HPDE6-E6E7 (cell line): ENCODE data around the gene HILPDA.
"Not testable (repeated sequence)": the region's sequence is repeated elsewhere in the genome, so short reads cannot be mapped to it uniquely, and the experiment has no call there.

Source experiments
- DNase-seq: peaks from one replicate; pipeline ENCODE4 v3.0.0; 2011; ENCODE audit warnings: missing footprints; ENCODE audit errors: extremely low spot score

HILPDA gene

DNA sequence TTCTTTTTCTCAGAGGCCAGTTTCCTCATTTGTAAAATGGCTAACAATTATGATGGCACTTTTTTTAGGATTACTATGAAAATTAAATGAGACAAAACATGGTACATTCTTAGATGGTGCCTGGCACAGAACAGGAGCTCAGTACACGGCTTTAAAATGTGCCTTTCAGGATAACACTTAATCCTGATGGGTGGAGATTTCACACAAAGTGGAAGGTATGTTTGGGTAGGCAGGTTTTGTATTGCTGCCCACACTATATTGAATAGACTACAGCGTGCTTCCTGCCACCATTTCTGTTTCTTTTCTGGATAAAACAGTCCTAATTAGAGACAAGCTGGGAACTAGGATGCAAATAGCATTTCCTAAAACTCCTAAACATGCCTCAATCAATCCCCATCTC is 23.9 kb upstream of the HILPDA start:
- no peak for DNase-seq

DNA sequence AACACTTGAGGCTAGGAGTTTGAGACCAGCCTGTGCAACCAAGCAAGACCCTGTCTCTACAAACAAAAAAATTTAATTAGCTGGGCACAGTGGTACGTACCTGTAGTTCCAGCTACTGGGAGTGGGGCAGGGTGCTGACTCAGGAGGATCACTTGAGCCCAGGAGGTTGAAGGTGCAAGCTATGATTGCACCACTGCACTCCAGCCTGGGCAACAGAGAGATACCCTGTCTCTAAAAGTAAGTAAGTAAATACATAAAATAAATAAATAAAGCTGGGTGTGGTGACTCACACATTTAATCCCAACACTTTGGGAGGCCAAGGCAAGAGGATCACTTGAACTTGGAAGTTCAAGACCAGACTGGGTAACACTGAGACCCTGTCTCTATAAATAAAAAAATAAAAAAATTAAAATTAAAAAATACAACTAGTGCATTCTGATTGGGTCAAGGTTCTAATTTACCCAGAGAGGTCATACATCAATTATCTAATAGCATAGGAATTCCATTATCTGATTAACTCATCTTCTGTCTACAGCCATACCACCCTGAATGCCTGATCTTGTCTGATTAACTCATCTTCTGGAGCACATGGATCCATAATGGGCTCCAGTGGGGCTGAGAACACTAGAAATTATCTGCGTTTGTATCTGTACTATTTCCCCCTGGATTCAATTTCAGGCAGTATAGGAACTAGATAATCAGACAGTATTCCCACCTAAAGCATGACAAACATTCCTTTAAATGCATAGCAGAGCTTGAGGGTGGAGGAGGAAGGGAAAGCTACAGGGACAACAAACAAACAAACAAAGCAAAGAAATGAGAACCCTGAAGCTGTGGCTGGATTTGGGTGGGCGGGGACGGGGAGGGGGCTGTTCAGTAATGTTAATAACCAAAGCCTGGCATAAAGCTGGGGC is 21.0 kb upstream of the HILPDA start:
- DNase-seq = no peak

DNA sequence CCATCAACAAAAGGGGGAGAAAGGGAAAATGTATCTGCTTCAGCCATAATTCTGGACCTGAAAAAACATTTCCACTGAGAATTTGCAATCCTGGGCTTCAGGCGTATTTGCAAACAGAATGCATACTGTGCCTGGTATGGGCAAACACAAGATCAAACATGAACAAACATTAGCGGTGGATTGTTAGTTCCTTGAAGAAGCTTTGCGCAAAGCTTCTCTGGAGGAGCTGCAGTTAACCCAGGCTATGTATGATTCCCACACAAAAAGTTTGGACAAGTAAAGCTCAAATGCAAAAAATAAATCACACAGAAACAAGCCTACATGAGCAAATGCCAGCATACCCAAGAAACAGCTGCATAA is 20.4 kb upstream of the HILPDA start:
- DNase-seq = no peak

DNA sequence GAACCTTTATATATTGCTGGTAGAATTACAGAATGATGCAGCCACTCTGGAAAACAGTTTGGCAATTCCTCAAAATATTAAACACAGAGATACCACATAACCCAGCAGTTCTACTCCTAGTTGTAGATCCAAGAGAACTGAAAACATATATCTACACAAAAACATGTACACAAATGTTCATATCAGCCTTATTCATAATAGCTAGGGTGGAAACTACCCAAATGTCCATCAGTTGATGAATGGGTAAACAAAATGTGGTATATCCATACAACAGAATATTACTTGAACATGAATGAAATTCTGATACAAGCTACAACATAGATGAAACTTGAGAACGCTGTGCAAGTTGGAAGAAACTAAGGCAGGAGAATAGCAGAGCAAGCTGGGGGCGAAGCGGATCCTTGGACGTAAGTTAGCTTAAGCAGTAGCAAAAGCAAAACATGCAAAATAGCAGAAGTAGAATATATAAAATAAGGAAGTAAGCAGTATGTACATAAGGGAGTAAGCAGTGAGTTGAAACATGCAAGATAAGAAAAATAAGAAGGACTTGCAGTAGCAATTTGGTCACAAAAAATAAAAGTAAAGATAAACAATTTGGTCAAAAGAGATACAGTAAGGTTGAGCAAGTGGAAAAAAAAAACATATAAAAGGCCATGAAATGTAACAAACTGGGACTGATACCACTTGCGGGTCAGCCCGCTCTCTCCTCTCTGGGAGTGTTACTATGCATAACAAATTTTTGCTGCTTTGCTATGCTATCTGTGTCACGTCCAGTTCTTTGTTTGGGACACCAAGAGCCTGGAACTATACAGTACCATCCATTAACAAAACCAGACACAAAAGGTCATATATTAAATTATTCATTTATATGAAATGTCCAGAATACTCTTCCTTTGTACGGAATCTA is 18.0 kb upstream of the HILPDA start:
- no peak for DNase-seq

DNA sequence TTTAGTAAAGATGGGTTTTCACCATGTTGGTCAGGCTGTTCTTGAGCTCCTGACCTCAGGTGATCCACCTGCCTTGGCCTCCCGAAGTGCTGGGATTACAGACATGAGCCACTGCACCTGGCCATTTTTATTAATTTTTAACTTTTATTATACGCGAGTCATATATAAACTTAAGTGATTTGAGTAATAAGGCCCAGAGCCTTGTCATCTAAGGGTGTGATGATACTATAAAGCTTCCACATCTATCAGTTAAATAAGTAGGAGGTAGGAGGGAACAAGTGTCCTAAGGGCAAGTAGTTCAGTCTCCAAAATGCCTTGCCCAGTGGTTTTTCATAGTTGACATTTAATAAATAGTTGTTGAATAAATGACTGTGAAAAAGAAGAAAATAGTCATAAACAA is 13.3 kb upstream of the HILPDA start:
- DNase-seq = no peak

DNA sequence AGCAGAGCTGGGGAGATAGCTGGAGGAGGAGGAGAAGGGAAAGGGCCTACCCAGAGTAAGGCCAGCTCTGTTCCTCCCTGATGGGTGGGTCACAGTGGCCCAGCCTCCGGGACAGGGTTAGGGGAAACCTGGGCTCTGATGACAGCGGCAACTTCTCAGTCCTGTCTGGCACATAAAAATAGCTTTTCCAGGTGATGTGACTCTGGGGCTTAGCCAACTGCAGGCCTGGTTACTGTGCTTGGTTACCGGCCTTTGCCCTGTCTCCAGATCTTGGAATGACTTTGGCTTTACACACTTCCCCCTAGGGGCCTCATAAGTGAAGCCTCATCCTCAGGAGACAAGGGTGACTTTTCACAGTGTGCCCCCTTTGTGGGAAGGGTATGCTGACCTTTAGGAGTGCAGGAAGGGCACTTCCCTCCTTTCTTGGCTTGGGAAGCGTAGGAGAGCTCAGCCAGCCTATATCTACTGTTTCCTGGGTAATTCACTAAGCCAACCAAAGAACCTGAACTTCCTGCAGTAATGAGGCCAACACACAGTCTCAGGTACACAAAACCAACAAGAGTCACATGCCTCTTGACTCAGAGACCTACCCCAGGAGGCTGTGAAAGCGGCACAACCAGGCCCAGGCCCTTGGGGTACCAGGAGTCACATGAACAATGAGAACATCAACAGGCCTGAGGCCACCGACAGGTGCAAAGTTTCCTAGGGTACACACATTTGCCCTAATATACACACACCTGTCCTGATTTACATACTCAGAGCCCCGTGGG is 11.7 kb upstream of the HILPDA start:
- no peak for DNase-seq

DNA sequence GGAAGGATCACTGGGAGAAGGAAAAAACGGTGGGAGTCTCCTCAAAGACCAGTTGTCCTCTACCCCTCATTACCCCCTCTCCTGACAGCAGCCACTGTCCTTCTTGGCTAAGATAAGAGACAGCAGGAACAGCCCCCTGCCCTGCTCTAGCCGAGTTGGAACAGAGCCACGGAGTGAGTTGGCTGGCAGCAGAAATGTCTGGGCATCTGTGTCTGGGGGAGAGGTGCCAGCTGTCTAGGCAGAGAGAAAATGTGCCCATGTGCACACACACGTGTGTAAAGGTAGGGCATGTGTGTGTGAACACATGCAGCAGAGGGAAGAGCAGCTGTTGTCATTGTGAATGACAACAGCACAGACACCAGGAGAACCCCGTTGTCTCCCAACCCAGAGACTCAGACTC is 9.4 kb upstream of the HILPDA start:
- no peak for DNase-seq

DNA sequence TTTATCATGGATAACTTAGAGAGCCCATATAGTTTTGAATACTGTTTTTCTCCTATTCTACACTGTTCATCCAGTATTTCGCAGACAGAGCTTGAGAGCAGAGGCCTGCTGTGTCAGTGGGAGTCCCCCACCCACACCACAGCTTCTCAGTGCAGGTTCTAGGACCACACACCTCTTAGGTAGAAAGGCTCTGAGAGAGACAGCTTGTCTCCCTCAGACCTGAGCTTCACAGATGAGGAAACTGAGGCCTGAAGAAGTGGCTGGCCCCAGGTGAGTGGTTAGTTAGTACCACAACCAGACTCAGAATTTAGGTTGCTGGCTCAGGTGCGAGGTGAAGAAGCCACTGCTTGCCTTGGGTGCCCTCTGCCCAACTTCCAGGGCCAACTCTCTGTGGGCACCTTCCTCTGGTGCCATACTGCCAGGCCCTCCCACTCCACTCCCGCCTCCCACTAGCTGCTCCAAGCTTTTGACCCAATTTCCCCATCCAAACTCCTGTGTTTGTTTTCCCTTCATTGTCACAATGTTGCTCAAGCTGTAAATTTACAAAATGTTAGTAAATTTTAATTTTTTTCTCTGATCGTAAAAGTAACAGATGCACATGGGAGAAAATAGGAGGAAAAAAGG is 7.6 kb upstream of the HILPDA start:
- DNase-seq = no peak

DNA sequence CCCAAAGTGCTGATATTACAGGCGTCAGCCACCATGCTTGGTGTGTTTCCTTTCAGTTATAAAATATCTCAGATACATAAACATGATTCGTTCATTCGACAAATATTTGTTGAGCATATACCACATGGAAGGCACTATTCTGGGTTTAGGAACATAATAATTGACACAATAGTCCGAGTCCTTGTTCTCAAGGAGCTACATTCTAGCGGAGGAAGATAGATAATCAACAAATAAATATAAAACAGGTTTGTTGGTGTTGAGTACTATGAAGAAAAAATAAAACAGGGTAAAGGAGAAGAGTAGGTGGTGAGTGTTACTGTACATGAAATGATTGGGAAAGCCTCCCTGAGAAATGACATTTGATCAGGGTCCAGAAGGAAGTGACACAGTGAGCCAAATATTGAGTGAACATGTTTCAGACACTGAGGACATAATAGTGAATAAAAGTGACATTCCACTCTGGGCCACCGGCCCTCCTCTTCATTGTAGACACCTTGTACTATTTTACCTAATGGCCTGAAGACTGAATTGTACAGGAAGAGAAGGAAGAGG is 6.9 kb upstream of the HILPDA start:
- no peak for DNase-seq

DNA sequence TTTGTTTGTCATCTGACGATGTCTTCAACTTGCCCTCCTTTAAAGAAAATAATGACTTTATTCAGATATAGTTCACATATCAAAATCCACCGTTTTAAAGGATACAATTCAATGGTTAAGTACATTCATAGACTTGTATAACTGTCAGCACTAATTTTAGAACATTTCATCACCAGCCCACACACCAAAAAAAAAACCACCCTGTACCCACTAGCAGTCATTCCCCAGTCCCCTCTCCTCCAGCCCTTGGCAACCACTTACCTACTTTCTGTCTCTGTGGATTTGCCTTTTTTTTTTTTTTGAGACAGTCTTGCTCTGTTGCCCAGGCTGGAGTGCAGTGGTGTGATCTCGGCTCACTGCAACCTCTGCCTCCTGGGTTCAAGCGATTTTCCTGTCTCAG is 5.3 kb upstream of the HILPDA start:
- DNase-seq = no peak

DNA sequence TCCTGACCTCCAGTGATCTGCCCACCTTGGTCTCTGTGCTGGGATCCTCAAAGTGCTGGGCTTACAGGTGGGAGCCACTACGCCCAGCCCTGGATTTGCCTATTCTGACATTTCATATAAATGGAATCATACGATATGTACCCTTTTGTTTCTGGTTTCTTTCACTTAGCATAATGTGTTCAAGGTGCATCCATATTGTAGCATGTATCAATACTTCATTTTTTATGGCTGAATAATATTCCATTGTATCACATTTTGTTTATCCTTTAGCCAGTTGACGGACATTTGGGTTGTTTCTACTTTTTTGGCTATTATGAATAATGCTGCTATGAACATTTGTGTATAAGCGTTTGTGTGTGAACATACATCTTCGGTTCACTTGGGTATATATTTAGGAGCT is 4.8 kb upstream of the HILPDA start:
- DNase-seq = no peak

DNA sequence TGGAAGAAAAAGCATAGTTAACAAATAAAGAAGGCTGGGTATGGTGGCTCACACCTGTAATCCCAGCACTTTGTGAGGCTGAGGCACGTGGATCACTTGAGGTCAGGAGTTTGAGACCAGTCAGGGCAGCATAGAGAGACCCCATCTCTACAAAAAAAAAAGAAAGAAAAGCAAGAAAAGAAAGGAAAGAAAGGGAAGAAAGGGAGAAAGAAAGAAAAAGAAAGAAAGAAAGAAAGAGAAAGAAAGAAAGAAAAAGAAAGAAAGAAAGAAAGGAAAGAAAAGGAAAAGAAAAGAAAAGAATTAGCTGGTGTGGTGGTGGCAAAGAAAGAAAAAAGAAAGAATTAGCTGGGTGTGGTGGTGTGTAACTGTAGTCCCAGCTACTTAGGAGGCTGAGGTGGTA is 3.1 kb upstream of the HILPDA start:
- no peak for DNase-seq

DNA sequence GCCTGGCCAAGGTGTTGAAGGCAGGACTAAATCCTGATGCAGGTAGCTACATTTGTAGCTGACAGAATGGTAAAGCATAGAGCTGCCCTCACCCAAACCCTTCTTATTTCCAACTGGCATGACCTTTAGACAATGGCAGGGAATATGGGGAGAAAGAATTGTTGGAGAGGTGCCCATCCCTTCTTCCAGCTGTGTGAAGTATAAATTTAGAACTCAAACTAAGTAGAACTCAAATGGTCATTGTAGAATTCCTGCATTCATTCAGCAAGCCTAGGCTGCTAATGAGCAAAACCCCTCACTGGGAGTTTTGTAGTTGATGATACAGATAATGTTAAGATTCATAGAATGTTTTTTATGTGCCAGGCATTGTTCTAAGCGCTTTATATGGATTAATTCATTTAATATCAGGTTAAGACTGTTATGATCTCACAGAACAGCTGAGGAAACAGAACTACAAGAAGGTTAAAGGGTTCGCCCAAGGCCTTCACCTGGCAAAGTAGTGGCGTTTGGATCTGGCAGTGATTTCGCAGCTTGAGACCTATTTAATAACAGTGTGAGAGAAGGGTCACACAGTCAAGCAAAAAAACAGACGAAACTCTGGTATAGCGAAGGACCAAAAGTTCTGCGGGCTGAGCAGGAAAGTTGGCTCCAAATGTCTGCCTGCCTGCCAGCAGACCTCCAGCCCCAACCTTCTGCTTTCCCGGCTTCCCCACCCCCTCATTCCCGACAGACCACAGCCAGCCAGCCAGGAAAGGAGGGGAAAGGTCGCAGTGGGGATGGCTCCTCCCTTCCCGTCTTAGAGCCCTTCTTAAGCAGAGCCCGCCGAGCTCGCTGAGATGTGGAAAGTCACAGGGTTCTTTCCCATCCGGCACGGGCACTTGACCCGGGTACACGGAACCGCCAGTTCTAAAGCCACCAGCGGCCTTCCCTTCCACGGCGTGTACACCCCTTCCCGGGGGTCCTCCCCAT is 1.6 kb upstream of the HILPDA start:
- DNase-seq = no peak

DNA sequence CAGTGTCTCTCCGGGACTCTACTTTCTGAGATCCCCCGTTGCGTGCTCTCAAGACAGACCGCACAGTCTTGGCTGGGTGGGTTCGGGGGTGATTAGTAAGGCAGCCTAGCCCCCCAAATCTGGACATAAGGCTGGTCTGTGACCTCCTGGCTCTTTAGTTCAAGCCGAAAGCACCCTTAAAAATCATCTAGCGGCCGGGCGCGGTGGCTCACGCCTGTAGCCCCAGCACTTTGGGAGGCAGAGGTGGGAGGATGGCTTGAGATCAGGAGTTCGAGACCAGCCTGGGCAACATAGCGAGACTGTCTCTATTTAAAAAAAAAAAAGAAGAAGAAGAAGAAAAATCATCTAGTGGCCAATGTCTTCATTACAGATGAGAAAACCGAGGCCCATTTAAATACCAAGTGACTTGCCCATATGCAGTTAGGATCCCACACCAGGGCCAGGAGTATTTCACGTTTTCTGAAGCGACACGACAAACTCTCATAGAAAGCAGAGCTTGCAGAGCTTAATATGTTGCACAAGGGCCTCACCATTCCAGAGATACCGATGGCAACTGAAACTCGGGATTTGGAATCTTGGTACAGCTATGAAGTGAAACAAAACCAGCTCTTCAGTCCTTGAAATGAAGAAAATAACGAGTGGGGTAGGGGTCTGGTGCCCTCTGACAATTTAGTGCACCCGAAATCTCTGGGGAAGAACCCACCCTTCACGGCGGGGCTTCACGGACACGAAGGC is 703 bp upstream of the HILPDA start:
- DNase-seq = no peak

DNA sequence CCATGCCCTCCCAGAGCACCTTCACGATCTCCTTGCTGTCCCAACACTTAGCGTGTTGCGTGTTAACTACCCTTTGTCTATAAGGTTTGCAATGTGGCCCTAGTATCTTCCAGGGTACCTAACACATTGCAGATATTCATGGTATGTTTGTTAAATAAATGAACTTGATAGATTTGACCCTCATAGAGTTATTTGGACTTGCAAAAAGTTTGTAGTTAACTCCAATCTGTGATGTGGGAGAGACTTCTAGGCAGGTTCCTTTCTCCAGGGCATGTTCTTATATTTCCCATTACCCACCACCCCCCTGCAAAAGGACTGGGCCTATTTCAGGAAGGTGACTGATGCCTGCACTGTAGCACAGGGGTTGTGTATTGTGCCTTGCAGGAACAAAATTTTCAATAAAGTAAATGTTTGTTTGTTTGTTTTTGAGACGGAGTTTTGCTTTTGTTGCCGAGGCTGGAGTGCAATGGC is 612 bp downstream of the HILPDA start:
- DNase-seq = no peak

DNA sequence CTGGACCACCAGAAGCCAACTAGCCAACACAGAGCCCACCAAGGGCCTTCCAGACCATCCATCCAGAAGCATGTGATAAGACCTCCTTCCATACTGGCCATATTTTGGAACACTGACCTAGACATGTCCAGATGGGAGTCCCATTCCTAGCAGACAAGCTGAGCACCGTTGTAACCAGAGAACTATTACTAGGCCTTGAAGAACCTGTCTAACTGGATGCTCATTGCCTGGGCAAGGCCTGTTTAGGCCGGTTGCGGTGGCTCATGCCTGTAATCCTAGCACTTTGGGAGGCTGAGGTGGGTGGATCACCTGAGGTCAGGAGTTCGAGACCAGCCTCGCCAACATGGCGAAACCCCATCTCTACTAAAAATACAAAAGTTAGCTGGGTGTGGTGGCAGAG is 1.7 kb downstream of the HILPDA start:
- DNase-seq = not testable (repeated sequence)

DNA sequence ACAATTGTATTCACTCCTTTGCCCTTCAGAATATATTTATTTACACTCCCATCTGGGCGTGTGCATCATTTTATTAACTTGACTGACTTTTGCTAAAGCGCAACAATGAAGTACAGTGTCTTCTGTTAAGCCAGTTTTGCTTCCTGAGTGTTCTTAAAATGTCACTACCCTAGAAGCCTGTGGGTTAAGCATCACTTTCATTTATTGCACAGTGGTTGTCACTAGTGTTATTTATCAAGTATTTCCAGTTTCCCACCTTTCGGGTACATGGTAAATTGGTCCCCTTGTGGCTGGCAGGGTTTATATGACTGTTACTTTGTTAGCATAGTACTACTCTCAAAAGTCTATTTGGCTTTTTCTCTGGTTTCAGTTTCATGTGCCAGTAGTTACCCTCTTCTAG is 3.3 kb downstream of the HILPDA start:
- DNase-seq = no peak

DNA sequence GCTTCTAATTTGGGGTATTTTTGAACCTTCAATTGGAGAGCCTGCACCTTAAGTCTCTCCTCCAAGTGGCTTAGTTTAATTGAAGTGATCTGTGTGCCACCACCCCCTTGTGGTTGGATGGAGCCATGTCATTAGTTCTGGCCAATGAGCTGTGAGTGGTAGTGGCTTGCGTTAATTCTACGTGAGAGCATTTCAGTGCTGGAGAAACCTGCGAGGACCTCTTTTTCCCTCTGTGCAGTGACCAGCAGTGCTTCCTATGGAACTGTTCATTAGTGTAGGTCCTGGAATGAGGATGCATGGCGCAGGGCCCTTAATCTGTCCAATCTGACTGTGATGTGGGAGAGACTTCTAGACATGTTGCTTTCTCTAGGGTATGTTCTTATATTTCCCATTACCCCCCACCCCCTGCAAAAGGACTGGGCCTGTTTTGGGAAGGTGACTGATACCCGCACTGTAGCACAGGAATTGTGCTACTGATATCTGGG is 3.8 kb downstream of the HILPDA start:
- DNase-seq = peak; percentile 33

DNA sequence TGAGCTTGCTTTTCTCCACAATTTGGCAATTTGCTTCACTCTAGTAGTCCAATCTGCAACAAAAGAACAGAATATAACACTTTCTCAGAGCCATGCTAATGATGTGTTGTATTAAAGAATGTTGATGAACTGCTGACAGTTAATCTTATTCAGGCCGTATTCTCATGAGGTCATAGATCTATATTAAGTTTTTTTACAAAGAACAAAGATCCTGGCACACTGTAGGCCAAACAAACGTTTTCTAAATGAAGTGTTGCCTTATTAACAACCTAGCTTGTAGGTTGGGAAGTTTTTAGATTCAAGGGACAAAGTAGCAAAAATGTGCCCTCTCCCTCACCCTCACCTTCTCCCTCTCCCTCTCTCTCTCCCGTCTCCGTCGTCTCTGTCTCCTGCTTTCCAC is 6.8 kb downstream of the HILPDA start:
- no peak for DNase-seq
